ENCODE measurements around the gene EFL1.
A peak's percentile ranks its signal among the peaks of the same experiment; 100 is the strongest.
"Not testable (repeated sequence)": the region's sequence is repeated elsewhere in the genome, so short reads cannot be mapped to it uniquely, and the experiment has no call there.

EFL1 gene

DNA sequence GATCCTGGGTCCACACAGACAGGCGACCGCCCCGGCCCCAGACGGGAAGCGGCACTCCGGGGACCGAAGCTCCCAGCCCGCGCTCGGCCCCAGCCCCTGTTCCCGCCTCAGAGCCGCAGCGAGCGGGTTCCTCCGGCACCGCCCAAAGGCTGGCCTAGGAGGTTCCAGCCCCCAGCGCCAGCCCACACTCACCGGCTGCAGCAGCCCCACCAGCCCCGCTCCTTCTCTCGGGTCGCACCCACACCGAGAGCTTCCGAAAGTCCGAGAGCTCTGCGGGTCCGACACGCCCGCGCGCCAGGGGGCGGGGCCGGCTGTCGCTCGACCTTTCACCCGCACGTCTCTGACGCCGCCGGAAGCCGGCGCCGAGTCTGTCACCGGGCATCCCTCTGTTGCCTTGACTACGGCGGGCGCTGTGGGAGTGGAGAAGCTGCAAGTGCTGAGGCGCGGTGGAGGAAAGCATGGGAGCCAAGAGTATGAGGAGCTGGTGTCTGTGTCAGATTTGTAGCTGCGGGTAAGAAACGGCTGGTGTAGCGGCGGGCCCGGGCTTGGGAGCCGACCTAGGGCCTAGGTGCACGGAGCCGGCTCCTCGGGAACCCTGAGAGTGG, at the start of gene EFL1, which contains the start of gene SAXO2:
Gene EFL1 (minus strand): TSS at position 313 of the 605 bp plus-strand sequence. CDS start 956 bp downstream, outside the sequence.
Gene SAXO2 (plus strand): TSS at position 397 of the 605 bp plus-strand sequence. CDS start 62 bp downstream, at position 459.
- peak; percentile 81 for DNase-seq

DNA sequence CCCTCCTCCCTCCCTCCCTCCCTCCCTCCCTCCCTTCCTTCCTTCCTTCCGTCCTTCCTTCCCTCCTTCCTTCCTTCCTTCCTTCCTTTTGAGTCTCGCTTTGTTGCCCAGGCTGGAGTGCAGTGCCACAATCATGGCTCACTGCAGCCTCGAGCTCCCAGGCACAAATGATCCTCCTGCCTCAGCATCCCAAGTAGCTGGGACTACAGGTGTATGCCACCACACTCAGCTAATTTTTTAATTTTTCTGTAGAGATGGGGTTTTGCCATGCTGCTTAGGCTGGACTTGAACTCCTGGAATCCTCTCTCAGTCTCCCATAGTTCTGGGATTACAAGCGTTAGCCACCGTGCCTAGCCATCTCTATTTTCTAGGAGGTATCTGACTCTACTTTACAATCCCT, 48.8 kb upstream of the EFL1 start:
- not testable (repeated sequence) for DNase-seq

DNA sequence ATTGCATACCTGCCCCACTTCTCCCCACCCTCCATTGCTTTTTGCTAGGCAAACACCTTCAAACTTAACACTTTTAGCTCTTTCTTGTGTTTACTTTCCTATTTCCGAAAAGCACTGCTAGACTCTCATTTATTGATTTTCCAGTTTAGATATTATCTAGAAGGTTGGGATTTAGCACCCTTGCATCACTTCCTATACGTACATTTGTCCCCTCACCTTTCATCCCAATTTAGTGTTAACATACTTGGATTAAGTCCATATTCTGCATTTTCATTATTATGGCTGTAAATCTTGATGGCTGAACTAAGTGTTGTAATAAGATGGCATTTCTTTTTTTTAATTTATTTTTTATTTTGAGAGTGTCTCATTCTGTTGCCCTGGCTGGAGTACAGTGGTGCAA, 47.3 kb upstream of the EFL1 start:
- no peak for DNase-seq

DNA sequence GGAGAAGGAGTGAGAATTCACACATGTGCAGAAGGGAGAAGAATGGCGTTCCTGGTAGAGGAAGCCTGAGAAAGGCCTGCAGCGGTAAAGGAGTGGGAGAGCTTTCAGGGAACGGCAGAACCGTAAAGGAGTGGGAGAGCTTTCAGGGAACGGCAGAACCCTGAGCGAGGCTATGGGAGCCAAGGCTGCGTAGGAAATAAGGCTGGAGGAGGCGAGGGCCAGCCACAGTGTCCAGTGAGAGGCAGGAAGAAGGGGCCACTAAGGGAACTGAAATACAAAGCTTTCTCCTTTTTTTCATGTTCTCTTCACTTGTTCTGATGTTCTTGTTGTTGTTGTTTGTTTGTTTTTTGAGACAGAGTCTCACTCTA, 45.2 kb upstream of the EFL1 start:
- no peak for DNase-seq

DNA sequence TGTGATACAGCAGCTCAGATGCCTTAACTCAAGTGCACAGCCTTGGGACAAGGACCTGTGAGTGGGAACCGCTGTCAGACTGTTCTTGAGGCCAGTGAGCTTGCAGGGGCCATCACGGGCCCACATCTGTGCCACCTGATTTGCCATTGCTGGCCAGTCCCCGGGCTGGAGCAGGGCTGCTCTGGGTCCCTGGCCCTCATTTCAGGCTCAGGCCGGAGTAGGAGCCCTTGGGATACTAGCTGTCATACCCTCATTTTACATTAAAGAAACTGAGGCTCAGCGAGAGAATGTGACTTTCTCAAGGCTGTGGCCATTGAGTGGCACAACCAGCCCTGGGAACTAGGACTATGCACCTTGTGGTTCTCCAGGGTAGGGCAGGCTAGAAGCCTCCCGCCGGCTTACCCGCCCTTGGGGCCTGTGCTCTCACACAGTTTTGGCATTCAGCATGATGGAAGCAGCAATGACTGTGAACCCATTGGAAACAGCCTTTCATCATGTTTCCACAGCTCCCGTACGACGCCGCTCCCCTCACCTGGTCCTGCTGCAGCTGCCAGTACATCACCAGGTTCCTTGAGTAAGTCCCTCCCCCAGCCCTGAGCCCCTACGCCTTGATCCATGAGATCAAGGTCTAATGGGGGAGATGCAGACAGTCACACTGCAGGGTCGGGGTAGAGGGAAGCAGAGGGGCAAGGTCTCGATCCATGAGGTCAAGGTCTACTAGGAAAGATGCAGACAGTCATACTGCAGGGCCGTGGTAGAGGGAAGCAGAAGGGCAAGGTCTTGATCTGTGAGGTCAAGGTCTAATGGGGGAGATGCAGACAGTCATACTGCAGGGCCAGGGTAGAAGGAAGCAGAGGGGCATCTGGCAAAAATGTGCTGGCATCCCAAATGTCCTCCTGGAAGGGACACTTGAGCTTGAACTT, 44.5 kb upstream of the EFL1 start:
- DNase-seq = no peak

DNA sequence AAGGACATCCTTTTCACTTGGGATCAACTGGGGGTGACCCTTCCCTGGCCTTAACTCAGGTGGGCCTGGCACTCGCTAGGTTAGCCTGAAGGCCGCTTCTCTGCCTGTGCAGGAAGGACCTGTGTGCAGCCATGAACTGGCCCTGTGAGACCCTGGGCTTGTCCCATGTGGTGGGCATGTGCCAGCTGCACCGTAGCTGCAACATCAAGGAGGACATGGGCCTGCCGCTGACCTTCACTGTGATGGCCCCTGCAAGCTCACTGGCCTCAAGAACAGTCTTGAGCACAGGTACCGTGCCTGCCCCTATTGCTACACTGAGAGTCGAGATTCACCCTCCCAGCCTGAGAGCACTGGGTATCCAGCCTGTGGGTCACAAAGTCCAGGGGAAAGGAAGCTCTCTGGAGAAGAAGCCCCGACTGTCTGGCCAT, 43.1 kb upstream of the EFL1 start:
- no peak for DNase-seq

DNA sequence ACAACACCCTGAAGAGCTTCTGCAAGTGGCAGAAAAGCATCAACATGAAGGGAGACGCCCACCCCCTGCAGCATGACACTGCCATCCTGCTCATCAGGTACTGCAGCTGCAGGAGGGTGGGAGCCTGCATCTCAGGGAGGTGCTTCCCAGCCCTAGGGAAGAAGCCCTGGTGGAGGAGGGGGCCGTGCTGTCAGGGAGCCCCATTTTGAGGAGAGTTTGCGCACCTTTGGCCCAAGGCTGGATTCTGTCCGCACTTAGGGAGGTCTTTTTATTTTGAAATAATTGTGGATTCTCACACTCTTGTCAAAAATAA, 42.2 kb upstream of the EFL1 start:
- no peak for DNase-seq

DNA sequence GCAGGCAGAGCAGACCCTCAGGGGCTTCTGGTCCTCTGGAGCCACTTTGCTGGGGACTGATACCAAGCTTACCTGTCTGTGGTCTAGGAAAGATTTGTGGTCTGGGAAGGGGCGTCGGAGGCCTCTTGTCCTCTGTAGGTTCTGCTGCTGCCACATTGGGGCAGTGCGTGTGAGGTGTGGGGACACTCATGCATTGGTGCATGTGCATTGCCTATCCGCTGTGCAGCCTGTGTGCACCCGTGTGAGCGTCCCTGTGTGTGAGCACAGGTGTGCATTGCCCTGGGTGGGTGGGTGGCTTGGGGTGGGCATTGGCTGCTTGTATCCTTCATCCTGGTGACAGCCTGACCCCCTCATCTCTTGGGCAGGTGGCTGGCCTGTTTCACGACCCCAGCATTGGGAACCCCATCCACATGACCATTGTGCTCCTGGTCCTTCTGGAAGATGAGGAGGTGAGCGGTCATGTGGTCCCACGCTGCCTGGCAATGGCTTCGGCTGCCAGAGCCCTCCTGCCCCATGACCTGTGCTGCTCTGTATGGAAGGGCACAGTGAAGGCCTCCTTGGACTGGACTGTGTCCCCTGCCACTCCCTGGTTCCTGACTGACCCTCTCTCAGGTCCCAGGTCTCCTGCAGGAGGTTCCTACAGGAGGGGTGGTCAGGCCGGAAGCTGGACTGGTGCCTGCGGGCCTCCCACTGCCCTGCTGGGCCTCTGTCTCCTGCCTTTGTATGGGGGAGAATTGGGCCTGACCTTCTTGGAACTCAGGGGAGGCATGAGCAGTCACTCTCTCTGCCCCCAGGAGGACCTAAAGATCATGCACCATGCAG, 41.6 kb upstream of the EFL1 start:
- no peak for DNase-seq

DNA sequence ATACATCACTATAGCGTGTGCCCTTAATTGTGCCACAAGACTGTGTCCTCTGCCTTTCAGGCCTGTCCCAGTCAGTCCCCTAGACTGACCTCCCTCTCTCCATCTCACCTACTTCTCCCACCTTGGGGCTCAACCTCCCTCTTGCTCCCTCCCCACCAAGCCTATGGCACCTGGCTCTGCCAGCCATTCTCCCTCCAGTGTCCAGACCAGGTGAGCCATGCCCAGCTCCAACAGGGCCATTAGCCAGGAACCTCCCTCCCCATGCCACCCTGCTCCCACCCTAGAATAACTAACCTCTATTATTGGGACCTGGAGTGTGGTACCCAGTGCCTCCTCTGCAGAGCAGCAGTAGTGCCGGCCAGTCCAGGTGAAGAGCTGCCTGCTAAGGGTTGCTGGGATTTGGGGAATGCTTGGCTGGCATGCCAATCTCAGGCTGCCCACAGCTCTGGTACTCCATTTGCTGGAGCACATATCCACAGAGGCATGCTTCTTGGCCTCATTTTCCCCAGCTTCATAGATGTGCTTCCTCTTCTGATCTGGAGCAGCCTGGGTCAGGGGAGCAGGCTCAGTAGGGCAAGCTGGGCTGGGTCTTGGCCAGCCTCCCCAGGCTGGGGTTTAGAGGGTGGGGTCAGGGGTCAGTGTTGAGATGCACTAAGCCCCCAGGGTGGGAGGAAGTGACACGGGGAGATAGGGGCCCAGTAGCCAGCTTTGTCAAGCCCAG, 38.9 kb upstream of the EFL1 start:
- no peak for DNase-seq

DNA sequence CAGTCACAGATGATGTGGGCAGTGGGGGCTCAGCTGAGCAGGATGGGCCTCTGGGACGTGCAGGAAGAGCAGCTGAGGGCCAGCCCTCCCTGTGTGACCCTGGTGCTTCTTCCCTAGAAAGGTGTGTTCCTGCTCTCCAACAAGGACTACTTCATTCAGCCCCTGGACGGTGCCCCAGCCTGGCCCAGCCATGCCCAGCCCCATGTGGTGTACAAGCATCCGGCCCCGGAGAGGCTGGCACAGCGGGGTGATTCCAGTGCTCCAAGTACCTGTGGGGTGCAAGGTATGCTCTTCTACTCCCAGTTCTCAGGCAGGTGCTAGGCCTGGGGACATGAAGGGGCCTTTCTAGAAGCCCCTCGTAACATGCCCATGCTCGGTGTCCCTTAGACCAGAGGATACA, 38.3 kb upstream of the EFL1 start:
- DNase-seq = no peak

DNA sequence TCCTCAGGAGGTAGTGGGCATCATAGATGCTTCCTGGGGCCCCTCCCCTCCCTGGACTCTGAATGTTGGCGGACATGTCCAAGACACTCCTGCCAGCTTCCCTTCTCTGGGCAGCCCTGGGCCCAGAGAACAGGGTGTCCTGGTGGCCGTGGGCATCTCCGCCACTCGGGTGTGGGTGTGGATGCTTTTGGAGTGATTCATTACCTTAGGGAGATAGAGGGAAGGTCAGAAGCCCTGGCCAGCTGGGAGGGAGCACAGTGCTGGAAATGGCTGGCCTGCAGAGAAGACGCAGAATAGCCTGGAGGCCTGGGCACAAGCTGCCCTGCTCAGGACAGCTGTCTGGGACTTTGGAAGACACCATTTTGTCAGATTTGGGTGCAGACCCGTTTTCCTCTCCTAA, 37.8 kb upstream of the EFL1 start:
- not testable (repeated sequence) for DNase-seq

DNA sequence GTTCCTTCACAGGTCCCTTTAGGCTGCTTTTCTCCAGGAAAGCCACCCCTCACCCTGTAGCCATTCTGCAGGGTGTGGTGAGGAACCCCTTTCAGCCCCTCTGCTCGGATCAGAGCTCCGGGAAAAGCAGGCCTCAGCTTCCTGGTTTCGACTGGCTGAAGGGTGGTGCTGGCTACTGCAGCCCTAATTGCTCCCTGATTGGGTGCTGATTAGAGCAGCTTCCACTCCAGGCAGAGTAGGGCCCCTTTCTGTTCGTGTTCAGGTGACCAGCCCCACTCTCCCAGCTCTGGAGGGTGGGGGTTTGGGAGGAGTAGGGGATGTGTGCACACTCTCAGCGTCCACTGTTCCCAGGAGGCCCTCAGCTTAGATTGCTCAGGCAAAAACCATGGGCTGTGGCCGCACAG, 37.0 kb upstream of the EFL1 start:
- not testable (repeated sequence) for DNase-seq

DNA sequence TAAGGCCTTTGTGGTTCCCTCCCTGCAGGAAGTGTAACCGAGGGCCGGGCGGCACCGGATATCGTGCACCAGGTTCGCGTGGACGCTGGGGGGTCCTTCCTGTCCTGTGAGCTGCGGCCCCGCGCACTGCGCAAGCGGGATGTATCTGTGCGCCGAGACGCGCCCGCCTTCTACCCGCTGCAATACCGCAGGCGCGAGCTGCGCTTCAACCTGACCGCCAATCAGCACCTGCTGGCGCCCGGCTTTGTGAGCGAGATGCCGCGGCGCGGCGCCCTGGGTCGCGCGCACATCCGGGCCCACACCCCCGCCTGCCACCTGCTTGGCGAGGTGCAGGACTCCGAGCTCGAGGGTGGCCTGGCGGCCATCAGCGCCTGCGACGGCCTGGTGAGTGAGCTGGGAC, 36.0 kb upstream of the EFL1 start:
- no peak for DNase-seq

DNA sequence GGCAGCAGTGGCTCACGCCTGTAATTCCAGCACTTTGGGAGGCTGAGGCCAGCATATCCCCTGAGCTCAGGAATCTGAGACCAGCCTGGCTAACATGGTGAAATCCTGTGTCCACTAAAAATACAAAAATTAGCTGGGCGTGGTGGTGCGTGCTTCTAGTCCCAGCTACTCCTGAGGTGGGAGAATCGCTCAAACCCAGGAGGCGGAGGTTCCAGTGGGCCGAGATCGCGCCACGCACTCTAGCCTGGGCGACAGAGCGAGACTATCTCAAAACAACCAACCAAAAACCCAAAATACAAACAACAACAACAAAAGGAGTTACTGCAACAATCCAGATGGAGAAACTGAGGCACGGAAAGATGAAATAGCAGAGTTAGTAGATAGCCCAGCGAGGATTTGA, 35.5 kb upstream of the EFL1 start:
- no peak for DNase-seq

DNA sequence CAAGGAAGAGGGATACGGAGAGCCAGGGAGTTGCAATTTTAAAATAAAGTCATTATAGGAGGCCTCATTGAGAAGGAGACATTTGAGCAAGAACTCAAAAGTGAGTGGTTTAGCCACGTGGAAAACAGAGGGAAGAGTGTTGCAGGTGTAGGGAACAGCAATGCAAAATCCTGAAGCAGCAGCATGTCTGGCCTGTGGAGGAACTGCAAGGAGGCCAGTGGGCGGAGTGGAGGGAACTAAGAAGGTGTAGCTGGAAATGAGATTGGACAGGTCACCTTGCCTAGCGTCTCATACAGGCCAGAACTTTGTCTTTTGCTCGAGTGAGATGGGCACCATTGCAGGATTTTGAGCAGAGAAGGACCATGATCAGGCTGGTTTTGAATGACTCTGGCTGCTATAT, 35.0 kb upstream of the EFL1 start:
- DNase-seq = no peak

DNA sequence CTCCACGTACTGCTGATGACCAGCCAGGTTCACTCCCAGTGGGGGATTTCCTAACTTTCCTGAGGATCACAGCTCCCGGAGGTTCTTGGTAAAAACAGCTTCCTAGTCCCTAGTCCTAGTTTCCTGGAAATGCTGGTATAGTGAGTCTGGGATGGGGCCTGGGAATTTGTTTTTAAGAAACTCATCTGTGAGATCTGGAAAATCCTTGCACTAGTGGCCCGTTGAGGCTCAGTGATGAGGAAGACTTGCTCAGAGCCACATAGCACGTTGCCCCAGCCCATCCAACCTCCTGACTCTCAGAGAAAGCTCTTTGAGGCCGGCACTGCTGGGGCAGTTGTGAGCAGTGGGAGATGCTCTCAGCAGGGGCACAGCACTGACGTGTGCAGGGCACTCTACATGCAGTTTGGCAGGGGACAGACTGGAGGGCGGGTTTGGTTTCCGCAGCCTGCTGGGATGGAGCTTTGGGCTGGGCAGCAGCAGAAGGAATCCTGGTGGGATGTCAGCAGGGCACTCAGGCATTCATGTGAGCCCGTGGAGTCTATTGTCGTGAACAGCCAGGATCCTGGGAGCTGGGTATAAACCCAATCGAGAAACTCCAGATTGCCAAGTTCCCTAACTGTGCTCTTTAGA, 31.6 kb upstream of the EFL1 start:
- no peak for DNase-seq

DNA sequence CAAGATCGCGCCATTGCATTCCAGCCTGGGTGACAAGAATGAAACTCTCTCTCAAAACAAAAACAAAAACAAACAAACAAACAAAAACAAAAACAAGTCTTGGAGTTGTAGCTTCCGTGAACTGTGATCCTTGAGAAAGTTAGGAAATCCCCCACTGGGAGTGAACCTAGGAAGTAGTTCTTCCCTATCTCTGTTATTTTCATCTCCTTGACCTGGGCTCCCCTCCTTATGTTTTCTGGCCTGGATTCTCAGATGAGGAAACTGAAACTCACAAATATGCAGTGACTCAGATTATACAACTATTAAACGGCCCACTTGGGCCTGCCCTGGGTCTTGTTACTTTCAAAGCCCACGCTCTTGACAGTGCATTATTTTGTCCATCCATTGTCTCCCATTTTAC, 29.7 kb upstream of the EFL1 start:
- no peak for DNase-seq

DNA sequence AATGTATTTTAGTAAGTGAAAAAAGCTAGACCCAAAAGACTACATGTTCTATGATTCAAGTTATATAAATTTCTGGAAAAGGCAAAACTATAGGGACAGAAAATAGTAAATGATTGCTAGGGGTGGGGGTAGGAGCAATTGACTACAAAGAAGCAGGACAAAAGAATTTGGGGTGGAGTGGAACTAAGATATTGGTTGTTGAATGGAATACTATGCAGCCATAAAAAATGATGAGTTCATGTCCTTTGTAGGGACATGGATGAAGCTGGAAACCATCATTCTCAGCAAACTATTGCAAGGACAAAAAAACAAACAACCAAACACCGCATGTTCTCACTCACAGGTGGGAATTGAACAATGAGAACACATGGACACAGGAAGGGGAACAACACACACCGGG, 25.7 kb upstream of the EFL1 start:
- DNase-seq = not testable (repeated sequence)

DNA sequence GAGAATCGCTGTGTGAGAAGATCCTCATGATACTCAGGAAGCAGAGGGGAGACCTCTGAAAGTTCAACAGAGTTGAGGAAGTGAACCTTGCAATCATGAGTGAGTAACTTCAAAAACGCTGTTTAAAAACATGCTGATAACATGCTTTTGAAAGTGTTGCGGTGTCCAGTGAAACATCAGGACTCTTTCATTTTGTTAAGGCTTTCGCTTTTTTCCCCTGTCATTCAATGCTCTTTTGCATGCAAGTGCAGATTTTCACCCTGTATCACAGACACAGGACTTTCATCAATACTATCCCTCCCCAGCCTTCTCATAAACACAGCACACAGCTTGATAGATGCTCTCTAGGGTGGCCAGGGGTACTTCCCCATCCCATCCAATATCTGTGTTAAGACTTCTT, 23.9 kb upstream of the EFL1 start:
- DNase-seq = not testable (repeated sequence)

DNA sequence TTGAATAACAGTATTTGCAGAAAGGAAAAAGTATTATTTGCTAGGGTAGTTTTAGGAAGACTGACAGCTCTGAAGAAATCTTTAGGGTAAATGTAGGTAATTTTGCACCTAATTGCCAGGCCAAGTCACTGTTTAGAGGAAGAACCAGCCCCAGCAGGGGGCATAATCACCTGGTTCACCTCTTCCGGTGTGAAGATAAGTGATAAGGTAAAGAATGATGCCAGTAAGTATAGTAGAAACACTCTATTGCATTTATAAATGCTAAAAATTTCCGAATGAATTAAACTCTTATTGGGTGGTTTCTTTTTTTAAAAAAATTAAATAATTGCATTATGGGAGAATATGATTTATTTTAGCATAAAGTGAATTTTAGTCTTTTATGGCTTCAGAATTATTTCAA, 21.8 kb upstream of the EFL1 start:
- not testable (repeated sequence) for DNase-seq

DNA sequence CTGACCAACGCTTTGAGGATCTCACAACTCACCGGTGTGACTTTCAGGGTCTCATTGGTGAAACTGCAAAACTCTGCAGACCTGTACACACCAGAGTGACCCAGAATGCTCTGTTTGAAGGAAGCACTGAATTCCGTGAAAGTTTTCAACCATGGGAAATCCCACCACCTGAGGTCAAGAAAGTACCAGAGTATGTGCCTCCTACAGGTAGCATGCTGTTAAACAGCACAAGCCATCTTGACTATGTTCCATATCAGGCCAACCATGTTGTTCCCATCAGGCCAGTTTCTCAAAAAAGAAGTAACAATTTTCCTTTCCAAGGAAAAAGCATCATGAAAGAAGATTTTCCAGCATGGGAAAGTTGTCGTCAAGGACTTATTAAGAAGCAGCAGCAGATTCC, 19.9 kb upstream of the EFL1 start:
- DNase-seq = not testable (repeated sequence)

DNA sequence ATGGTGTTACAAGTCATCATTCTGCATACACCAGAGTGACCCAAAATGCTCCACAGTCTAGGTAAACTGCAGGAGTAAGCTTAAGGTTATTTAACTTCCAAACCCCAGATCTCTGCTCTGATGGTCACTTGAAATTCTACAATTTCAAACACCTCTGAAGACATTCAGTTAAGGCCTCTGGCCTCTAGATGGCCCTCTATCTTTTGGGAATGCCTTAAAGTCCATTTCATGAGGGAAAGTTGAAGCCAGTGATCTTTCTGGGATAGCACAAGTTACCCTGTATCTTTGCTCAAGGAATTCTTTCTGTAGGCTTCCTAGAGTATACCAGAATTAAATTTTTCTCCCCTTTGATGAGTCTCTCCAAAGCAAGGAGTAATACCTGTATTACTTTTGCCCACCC, 18.7 kb upstream of the EFL1 start:
- DNase-seq = not testable (repeated sequence)

All from NCI-H1436 (cell line).